GM06990 (cell line): ENCODE data around the gene RNF17.

Experiments used
- DNase-seq: peaks from one replicate; pipeline ENCODE4 v3.0.0-alpha.2; 2011; ENCODE audit not compliant: insufficient read length; ENCODE audit errors: extremely low read depth
- H3K27me3 ChIP-seq: replicated peaks from 2 replicates; pipeline ENCODE4 v1.6.0; 2011; ENCODE audit warnings: low read length; ENCODE audit not compliant: control insufficient read depth, insufficient read depth
- H3K36me3 ChIP-seq: 2 replicates; pipeline ENCODE4 v1.5.1; 2011; ENCODE audit warnings: low read length; ENCODE audit not compliant: control insufficient read depth, insufficient read depth
- H3K4me3 ChIP-seq: replicated peaks from 2 replicates; pipeline ENCODE4 v1.5.1; 2011; ENCODE audit warnings: low read depth, mild to moderate bottlenecking, control low read depth, low read length
- CTCF ChIP-seq: IDR thresholded peaks from 2 replicates; pipeline ENCODE4 v1.5.1; 2011; ENCODE audit warnings: low read length, control low read depth, mild to moderate bottlenecking, inconsistent platforms; ENCODE audit not compliant: insufficient read depth, poor library complexity, severe bottlenecking

The RNF17 gene

DNA sequence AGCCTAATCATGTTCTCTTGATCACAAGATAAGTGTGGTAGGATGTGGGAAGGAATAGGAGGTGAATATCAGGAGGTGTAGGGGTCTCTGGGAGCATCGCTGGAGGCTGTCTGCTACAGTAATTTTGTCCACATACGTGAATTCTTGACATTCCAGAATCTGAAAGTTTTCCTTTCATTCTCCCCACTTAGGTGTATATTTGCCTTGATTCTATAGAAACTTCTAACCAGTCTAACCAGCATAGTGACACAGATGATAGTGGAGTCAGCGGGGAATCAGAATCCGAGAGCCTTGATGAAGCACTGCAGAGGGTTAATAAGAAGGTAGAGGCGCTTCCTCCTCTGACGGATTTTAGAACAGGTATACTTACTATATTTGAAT lies 106.4 kb downstream of the RNF17 start:
- no peak for TF ChIP-seq CTCF
- no peak overlapping the region for H3K4me3 ChIP-seq
- DNase-seq = no peak
- H3K36me3 ChIP-seq = no peaks in the 10 kb centered on the region
- H3K27me3 ChIP-seq = no peaks in the 10 kb centered on the region

DNA sequence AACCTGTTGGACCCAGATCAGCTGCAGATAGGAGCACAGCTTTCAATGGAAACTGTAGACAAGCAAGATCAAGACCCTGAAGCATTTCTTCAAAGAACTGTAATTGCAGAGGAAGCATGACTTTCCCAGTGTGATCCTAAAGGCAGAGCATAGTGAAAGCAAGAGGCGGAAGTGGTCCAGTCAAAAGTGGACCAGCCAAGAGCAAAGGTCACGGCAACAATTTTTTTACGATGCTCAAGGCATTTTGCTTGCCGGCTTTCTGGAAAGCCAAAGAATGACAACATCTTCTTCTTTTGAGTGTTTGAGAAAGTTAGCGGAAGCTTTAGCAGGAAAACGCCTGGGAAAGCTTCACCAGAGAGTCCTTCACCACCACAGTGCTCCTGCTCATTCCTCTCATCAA lies 111.6 kb downstream of the RNF17 start:
- H3K4me3 ChIP-seq = no peak overlapping the region
- H3K27me3 ChIP-seq = no peaks in the 10 kb centered on the region
- no peaks in the 10 kb centered on the region for H3K36me3 ChIP-seq
- DNase-seq = no peak
- TF ChIP-seq CTCF = no peak

- TF ChIP-seq CTCF = no peak
- H3K36me3 ChIP-seq = no peaks in the 10 kb centered on the region
- no peaks in the 10 kb centered on the region for H3K27me3 ChIP-seq
- H3K4me3 ChIP-seq = no peak overlapping the region
- no peak for DNase-seq
These were observed 113.6 kb downstream of the RNF17 start for GRCh38 chr13:24877531-24877930.

- no peak for DNase-seq
- no peaks in the 10 kb centered on the region for H3K27me3 ChIP-seq
- TF ChIP-seq CTCF = no peak
- no peaks in the 10 kb centered on the region for H3K36me3 ChIP-seq
- no peak overlapping the region for H3K4me3 ChIP-seq
These were observed 114.4 kb downstream of the RNF17 start for GRCh38 chr13:24878340-24878739.

- peaks cover 5% of the 10 kb centered on the region for H3K36me3 ChIP-seq
- H3K4me3 ChIP-seq = no peak overlapping the region
- no peaks in the 10 kb centered on the region for H3K27me3 ChIP-seq
- no peak for TF ChIP-seq CTCF
- DNase-seq = no peak
These were observed 118.7 kb downstream of the RNF17 start for GRCh38 chr13:24882665-24883064.

DNA sequence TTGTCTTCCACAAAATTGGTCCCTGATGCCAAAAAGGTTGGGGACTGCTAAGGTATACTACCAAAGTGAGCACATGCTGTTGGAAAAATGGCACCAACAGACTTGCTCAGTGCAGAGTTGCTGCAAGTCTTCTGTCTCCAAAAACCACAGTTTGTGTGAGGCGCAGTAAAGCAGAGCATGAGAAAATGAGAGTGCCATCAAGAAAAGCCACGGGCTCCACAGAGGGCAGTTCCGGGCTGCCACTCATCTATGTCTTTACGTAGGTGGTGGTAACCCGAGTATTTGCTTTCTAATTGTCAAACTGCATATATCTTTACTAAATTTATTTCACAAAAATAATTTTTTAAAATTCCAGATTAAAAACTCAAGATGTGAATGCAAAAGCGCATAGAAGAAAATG lies 123.8 kb downstream of the RNF17 start:
- no peak overlapping the region for H3K4me3 ChIP-seq
- no peaks in the 10 kb centered on the region for H3K27me3 ChIP-seq
- peaks cover 14% of the 10 kb centered on the region for H3K36me3 ChIP-seq
- TF ChIP-seq CTCF = no peak
- no peak for DNase-seq
